Vagina (tissue), 2 donors: Measurements from ENCODE around the gene ZFP91. TPM values are rescaled to one million over a fixed set of nuclear protein-coding genes. Genes with fewer than 3 reads are reported as not detected.

Experiments
- DNase-seq, 2 donors: peaks; one replicate each; pipeline ENCODE4 v3.0.0-alpha.2; 2017; ENCODE audit errors: extremely low spot score in 2 of 2
- H3K27ac ChIP-seq: fragments of 200-600 bp; sonication (generic); one replicate; pipeline ENCODE4 v1.5.1; 2019
- H3K27me3 ChIP-seq: fragments of 200-600 bp; sonication (generic); one replicate; pipeline ENCODE4 v1.5.1; 2019
- H3K36me3 ChIP-seq, 2 donors: fragments of 200-600 bp; sonication (generic); one replicate each; pipeline ENCODE4 v1.5.1; 2017 to 2019
- H3K4me1 ChIP-seq: fragments of 200-600 bp; sonication (generic); one replicate; pipeline ENCODE4 v1.5.1; 2019
- H3K4me3 ChIP-seq, 2 donors: fragments of 200-600 bp; sonication (generic); 1 replicate in 1 of 2; 2 replicates in 1 of 2; pipeline ENCODE4 v1.5.1; 2016 to 2019
- H3K9me3 ChIP-seq: fragments of 200-600 bp; sonication (generic); one replicate; pipeline ENCODE4 v1.5.1; 2019
- CTCF ChIP-seq, 3 experiments: fragments of 450-650 bp in 2 of 3; fragments of 200-600 bp in 1 of 3; sonication (generic) in 1 of 3; IDR thresholded peaks; one replicate each; pipeline ENCODE4 v1.5.1; 2017 to 2019; ENCODE audit warnings: antibody characterized with exemption in 3 of 3, mild to moderate bottlenecking in 2 of 3, moderate library complexity in 2 of 3
- POLR2A ChIP-seq, 2 donors: fragments of 450-650 bp; IDR thresholded peaks; one replicate each; pipeline ENCODE4 v1.6.1; 2017; ENCODE audit warnings: antibody characterized with exemption in 2 of 2, mild to moderate bottlenecking in 2 of 2, moderate library complexity in 2 of 2
- POLR2AphosphoS5 ChIP-seq, 2 donors: sonication (generic); formaldehyde crosslinking; IDR thresholded peaks; one replicate each; pipeline ENCODE4 v1.9.0; 2017; ENCODE audit warnings: antibody characterized with exemption in 2 of 2, mild to moderate bottlenecking in 2 of 2, low read depth in 1 of 2; ENCODE audit not compliant: insufficient read depth in 1 of 2
- intact Hi-C: fragments of 100-400 bp; cut with DNase I; formaldehyde crosslinking; loops from one replicate; pipeline ENCODE4 v1.15.1; 2023
- total RNA-seq: library from RNA; depleted of rRNA; stranded (reverse); fragments of >200 nt; gene quantifications from one replicate; pipeline ENCODE4 v1.2.3, GENCODE V29; 2016

The ZFP91 gene
- total RNA-seq, 1 donor from 2014 or later = 35.4 TPM

GRCh38 chr11:58577555-58578135, 1.2 kb upstream of the ZFP91 start:
- H3K9me3 ChIP-seq = no peaks in the 10 kb centered on the region
- no peaks in the 10 kb centered on the region for H3K27me3 ChIP-seq
- no peaks in the 10 kb centered on the region for H3K36me3 ChIP-seq
- no peak for TF ChIP-seq POLR2AphosphoS5 (IDR thresholded peaks at IDR 0.05; ENCODE audit: insufficient read depth in 1 of 2, low read depth in 1 of 2)
- peak in 1 of 2 donors; percentile 70 for TF ChIP-seq POLR2A (IDR thresholded peaks at IDR 0.05)
- H3K4me3 ChIP-seq = peak overlapping the region; percentile 80 to 97
- intact Hi-C loops = loop anchor here (5.0 kb wide), 2 partner anchors 565 to 1265 kb away; partner anchors contain the start of gene FAM111A
- no peak for DNase-seq
- peak overlapping the region; percentile 100 for H3K27ac ChIP-seq
- peaks cover 72% of the 10 kb centered on the region for H3K4me1 ChIP-seq

- intact Hi-C loops = loop anchor here (5.0 kb wide), 2 partner anchors 564 to 1266 kb away; partner anchors contain the start of gene FAM111A
- TF ChIP-seq CTCF (IDR thresholded peaks at IDR 0.05) (peak in 1 of 3 experiments; percentile 14), POLR2AphosphoS5 (IDR thresholded peaks at IDR 0.05; ENCODE audit: insufficient read depth in 1 of 2, low read depth in 1 of 2) (peak in 1 of 2 donors; percentile 99), POLR2A (IDR thresholded peaks at IDR 0.05) (no peak)
- Histone ChIP-seq H3K27ac (peak overlapping the region; percentile 100), H3K36me3 (no peaks in the 10 kb centered on the region), H3K27me3 (no peaks in the 10 kb centered on the region), H3K4me3 (peak overlapping the region; percentile 80 to 97), H3K9me3 (no peaks in the 10 kb centered on the region), H3K4me1 (peaks cover 72% of the 10 kb centered on the region)
- peak in 1 of 2 donors; percentile 99 for DNase-seq
Observed at GRCh38 chr11:58578136-58578634, 678 bp upstream of the ZFP91 start.

GRCh38 chr11:58579192-58580129, 598 bp downstream of the ZFP91 start:
- peak overlapping the region; percentile 80 to 97 for H3K4me3 ChIP-seq
- intact Hi-C loops = loop anchor here (5.0 kb wide), 2 partner anchors 563 to 1267 kb away; partner anchors contain the start of gene FAM111A
- TF ChIP-seq POLR2AphosphoS5 (IDR thresholded peaks at IDR 0.05; ENCODE audit: insufficient read depth in 1 of 2, low read depth in 1 of 2) = peak; percentile 96 to 97
- peak in 1 of 2 donors; percentile 41 for TF ChIP-seq POLR2A (IDR thresholded peaks at IDR 0.05)
- TF ChIP-seq CTCF (IDR thresholded peaks at IDR 0.05) = peak; percentile 68 to 83 (median 82)

GRCh38 chr11:58580311-58580710, 1.4 kb downstream of the ZFP91 start:
- no peaks in the 10 kb centered on the region for H3K27me3 ChIP-seq
- intact Hi-C loops = no loop called here
- no peaks in the 10 kb centered on the region for H3K36me3 ChIP-seq
- H3K27ac ChIP-seq = peak overlapping the region; percentile 100
- no peak for TF ChIP-seq CTCF (IDR thresholded peaks at IDR 0.05)
- no peak for TF ChIP-seq POLR2A (IDR thresholded peaks at IDR 0.05)
- TF ChIP-seq POLR2AphosphoS5 (IDR thresholded peaks at IDR 0.05; ENCODE audit: insufficient read depth in 1 of 2, low read depth in 1 of 2) = no peak
- H3K4me3 ChIP-seq = peak overlapping the region; percentile 80 to 97
- H3K4me1 ChIP-seq = peaks cover 70% of the 10 kb centered on the region
- H3K9me3 ChIP-seq = no peaks in the 10 kb centered on the region
- DNase-seq = no peak

More at GRCh38 chr11:58579192-58580129, 598 bp downstream of the ZFP91 start:
- peak in 1 of 2 donors; percentile 97 for DNase-seq
- Histone ChIP-seq H3K4me1 (peaks cover 72% of the 10 kb centered on the region), H3K27ac (peak overlapping the region; percentile 100), H3K36me3 (no peaks in the 10 kb centered on the region), H3K27me3 (no peaks in the 10 kb centered on the region), H3K9me3 (no peaks in the 10 kb centered on the region)

GRCh38 chr11:58582437-58582836, 3.6 kb downstream of the ZFP91 start:
- H3K36me3 ChIP-seq = no peaks in the 10 kb centered on the region
- H3K4me1 ChIP-seq = peaks cover 58% of the 10 kb centered on the region
- no peaks in the 10 kb centered on the region for H3K27me3 ChIP-seq
- no peak for DNase-seq
- H3K27ac ChIP-seq = no peak overlapping the region
- no peaks in the 10 kb centered on the region for H3K9me3 ChIP-seq
- no peak for TF ChIP-seq CTCF (IDR thresholded peaks at IDR 0.05)
- no peak for TF ChIP-seq POLR2AphosphoS5 (IDR thresholded peaks at IDR 0.05; ENCODE audit: insufficient read depth in 1 of 2, low read depth in 1 of 2)
- TF ChIP-seq POLR2A (IDR thresholded peaks at IDR 0.05) = no peak
- no peak overlapping the region for H3K4me3 ChIP-seq
- intact Hi-C loops = no loop called here
